Anterior cingulate cortex (tissue), 58 donors: ENCODE results near the gene FMNL2.
A peak's percentile ranks its signal among the peaks of the same experiment; 100 is the strongest.

Experiments
- DNase-seq, 58 donors: peaks; one replicate each; lab custom pipeline; 2025; lab: John Stamatoyannopoulos, UW

The FMNL2 gene

DNA sequence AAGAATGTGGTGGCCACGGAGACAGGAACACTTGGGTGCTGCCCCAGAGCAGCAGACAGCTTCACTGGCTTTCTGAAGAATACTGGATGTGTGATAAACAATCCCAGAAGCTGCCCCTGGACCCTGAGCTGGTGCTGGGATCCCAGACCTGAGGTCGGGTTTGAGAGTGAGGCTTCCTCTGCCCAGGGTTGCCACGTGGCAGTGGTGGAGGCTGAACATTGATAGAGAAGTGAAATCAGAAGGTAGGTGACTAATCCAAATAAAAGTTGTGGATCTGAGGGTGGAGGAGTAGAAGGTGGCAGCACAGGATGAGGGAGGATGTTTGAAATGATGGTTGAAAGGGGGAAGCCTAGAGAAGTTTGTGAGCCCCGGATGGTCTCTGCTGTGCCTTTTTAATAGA is 64.0 kb downstream of the FMNL2 start:
- no peak for DNase-seq

DNA sequence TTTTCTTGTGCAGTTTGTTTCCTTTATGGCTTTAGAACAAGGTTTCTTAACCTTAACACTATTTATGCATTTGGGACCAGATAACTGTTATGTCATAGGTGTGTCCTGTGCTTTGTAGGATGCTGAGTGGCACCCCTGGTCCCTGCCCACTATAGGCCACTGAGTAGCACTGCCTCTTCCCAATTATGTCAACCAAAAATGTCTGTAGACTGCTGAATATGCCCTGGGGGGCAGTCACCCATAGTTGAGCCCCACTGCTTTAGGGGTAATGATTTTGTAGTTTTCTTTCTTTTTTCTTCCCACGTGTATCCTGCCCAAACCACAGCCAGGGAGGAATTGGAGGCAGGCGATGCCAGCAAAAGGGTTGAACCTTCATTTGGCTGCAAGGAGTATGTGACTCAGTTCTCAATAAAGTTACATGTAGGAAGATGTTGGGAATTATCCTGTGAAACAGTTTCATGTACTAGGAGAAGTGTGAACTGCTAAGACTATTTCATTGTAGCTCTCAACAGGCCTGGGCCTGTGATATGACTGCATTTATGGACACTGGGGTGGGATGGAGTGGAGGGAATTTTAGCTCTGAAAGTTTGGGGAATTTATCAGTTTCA is 65.7 kb downstream of the FMNL2 start:
- peak in 2 of 58 donors; percentile 16 to 40 for DNase-seq

DNA sequence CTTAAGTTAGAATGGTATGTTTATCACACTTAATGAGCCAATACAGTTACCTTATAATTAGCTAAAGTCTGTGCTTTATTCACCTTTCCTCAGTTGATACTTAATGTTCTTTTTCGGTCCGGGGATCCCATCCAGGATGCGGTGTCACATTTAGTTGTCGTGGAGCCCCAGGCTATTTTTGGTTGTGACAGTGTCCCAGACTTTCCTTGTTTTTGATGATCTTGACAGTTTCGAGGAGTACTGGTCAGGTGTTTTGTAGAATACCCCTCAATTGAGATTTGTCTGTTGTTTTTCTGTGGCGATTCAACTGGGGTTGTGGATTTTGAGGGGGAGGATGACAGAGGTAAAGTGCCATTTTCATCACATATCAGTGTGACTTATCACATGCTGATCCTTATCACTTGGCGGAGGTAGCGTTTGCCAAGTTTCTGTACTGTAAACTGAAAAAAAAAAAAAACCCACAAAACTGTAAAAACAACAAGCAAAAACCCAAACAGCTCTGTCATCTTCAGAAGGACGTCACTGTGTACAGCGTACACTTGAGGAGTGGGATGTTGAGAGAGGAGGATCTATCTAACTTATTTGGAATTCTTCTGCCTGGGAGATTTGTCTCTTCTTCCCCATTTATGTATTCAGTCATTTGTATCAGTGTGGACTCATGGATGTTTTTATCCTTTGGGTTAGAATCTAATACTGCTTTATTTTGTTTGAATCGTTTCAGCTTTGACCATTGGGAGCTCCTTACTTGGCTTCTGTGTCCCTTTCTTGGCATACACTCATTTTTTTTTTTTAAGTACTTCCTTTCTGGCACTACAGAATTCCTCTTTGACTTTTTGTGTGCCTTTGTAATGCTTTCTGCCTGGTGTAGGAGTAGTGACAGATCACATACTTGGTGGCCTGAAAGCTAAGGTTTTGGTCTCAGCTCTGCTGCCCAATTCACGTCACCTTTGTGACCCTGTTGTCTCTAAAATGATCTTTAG is 68.1 kb downstream of the FMNL2 start:
- DNase-seq, result no peak

DNA sequence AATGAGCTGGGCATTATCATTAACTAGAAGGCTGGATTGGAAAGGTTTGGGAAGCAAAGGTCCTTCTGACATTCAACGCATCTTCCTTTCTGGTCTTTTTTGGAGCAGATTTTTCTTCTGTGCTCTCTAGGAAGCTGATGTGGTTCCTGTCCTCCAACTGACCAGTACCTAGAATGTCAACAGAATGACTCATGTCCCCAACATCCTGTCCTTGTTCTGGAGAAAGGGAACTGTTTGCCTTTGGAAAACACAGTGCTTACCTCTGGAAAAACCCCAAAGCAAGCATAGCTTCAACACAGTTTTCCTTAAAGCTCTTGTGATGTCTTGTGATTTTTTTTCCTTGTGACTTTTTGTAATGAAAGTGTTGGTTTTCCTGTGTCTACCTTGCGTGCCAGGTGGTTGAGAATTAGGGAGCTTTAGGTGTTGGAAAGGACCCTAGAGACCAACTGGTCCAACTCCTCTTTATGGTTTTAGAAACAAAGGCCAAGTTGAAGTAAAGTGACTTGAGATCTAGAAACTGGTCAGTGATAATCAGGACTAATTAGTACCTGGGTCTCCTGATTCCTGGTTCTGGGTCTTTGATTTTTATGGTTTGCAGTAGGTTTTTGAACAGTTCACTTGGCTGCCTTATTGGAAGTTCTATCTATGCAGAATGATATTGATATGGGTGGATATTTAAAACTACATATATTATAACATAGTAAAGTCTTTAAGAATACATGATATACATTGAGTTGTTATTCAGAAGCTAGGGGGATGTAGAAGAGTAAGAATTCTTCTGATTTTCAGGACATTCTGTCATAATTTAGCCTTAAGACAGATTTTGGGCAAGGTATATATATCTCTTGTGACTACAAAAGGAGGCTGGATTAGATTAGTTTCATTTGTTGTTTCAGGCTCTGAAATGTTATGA is 70.5 kb downstream of the FMNL2 start:
- DNase-seq, result no peak

DNA sequence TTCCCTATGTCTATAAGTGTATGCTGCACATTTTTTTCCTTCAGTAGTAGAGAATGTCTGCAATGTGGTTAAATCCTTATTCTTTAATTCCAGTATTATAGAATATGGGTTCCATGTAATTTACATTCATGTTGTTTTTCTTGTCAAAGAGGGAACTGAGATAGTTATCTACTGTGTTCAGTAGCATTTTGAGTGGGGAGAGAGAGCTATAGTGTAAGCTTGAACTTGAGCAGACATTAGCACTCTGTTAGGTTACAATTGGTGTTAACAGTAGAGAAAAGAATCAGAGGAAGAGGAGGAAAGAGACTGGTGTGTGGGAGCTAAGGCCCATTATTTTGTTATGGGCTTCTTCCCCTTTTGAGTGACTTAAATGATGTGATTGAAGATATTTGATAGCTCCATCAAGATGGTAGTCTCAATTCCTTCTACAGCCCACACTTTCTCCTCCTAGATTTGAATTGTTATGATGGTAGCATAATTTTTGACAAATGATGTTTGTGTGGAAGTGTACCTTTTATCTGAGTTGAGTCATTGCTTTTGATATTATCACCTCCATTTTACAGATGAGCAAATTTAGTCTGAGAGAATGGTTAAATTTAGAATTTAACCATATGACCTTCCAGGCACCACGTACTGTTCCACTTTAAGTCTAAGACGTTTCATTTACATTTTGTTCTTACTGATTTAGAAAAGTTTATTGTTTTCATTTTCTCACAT is 71.3 kb downstream of the FMNL2 start:
- DNase-seq, result no peak

DNA sequence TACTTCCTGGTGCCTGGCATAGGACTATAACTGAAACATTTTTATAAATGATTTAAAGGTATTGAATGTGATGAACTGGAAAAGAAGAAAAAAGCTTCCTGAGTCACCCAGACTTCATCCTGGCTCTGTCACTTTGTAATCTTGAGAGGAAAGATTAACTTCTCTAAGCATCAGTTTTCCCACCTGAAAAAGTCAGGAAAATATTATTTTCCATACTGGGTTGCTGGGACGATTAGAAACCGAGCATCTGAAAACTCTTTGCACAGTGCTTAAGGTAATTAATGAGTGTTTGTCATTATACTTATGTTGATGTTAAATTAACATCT is 71.8 kb downstream of the FMNL2 start:
- no peak for DNase-seq

DNA sequence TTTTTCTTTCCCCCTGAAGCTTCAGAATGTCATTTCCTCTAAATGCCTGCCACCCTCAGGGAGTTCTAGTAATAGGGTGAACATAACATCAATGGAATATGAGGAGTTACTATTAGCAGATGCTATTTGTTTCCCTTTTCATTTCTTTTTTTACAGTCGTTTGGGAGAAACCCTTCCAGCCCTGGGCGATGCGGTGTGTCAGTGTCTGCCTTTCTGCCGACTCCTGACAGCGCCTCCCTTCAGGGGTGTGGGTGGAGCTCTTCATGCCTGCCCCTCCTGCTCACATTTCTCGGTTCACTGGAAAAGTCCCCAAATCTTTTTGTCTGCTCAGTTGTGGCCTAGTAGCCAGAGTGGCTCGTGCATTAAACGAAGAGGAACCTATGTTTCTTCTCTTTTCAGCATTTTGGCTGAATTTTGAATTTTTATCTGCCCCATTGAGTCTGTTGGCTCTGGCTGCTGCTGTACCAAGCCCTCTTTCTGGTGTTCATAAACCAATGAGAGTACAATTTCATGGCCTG is 72.3 kb downstream of the FMNL2 start:
- peak in 40 of 58 donors; percentile 12 to 66 (median 36) for DNase-seq

DNA sequence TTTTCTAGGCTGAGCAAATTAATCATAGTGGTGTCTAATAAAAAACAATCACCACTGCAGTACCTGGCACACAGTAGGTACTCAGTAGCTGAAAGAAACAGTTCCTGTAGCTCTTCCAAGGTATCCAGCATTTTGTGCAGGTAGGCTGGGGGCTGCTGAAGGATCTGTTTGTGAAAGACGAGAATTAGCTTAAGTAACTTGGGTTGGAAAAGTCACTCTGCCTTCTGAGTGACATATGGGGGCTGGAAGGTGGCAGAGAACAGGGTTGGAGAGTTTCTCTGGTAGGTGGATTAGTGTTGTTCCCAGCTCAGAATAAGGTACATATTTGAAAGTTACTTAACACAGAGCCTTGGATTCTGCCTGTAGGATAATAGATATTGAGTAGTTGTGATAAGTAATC is 72.8 kb downstream of the FMNL2 start:
- no peak for DNase-seq

DNA sequence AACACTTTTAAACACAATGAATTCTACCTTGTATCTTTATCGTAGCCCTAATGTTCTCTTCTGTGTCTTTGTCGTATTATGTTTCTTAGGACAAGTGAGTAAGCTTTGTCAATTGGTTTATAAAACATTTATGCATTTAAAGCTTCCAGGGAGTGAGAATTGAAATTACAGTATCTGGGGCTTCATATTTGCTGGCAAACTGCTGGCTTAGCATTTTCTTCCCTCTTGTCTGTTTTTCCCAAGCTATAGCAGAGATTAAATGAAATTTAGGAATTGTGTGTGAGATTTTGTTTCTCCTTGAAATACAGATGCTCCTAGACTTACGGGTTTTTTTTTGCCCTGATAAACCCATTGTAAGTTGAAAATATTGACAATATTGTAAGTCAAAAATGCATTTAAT is 73.3 kb downstream of the FMNL2 start:
- DNase-seq, result no peak

DNA sequence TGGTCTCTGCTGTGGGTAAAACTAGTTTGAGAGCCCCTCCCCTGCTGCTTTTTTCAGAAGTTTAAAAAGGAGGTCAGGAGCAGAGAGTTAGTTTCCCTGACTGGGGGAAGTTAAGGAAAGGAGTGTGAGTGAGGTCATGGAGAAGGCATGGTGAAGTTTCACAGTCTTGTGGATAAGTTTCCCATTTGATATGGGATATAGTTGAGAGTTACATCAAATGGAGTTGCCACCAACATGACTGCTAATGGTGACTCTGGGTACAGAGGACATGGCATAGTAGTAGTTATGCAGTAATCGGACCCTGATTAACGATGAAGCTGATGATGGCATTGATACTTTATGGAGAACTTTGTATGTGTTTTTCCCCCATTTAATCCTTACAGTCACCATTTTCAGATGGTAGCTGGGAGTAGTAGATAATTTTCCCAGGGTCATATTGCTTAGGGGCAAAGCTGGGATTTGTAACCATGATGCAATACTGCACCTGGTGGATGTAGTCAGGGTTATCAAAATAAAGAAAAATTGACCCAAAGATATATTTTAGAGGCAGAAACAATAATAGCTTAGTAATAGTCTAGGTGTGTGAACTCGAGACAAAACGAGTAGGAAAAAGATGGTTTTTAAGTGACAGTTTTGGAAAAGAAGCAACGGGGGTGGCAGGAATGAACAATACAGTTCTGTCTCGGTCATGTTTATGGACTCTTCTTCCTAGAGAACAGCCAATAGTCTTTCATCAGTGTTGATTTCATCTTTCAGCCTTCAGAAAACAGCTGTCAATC is 74.6 kb downstream of the FMNL2 start:
- DNase-seq, result no peak

DNA sequence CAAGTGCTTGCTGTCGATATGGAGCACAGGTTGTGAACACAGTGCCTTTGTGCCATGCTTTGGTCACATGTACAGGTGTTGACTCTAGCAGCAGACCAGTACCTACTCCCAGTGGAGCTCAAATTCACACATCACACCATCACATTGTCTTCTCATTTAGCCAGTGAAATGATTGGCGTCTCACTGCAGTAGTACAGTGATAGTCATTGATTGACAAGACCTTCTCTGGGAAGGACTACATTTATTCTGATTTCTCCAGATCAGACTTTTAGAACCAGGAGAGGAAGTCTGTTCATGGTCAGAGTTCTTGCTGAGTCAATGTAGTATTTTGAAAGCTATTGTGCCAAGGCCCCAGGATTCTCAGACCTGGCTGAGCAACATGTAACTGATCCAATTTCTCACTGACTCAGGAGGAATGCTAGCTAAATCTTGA is 75.2 kb downstream of the FMNL2 start:
- DNase-seq, result peak in 1 of 58 donors; percentile 15

DNA sequence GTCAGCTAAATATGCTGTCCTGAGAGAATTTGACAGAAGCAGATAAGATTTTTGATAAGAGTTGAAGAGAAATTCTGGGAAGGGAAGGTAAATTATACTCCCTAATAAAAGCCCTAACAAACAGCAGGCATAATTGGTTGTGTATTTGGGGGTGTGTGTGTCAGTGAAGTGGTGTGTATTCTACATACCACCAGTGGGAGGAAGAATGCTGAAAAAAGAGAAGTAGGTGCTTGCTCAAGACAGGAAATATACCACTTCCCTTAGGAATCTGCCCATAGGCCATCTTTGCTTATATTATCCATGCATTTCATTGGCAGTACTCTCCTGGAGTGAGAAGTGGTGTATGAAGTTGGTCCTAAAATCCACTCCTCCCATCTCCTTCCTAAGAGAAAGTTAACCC is 76.2 kb downstream of the FMNL2 start:
- no peak for DNase-seq

DNA sequence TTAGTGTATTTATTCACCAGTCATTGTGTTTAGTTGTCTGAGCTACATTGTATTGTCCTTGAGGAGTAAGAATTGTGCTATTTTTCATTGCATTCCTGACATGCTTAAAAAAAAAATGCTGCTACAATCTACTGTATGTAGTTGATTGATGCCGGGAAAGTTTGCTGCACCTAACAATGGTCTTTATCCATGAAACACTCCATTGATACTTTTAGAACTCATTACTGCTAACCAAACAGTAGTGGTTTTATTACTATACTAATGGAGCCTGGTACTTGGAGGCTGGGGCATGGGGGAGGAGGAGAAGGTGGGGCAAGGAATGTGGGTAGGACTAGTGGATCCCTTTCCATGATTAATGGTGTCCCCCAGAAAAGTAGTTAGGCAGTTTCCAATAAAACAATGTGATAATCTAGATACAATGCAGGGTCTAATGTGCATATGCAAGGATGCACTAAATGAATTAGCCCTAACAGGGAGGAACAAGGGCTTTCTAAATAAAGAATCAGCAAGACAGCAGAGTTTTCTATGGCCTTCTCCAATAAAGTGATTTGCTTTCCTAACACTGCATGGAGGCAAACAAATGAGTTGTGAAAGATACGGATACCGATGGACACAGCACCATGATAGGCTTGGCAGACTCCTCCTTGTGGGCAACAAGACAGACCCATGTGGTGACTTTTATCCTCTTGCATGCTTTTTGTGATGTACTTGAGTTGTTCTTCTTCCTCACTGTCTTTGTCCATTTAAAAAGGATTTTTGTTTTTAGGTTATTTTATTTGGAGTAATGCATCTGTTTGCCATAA is 78.5 kb downstream of the FMNL2 start:
- DNase-seq, result peak in 4 of 58 donors; percentile 13 to 46 (median 26)

DNA sequence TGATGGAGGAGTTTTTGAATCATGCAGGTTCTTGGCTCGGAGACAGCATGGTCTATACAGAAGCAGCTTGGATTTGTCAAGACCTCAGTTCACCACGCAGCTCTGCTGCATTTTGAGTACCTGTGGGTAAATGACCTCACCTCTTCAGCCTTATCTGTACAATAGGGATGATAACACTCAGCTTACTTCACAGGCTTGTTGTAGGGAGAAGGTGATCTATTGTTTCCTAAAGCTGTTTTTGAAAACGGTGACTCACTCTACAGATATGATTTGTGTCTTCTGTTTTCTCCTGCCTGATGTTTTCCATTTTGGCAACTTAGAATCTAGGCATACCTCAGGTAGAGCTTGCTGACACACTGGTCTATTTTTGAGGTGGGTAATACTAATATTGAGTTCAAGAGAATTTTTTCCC is 80.3 kb downstream of the FMNL2 start:
- DNase-seq, result no peak

DNA sequence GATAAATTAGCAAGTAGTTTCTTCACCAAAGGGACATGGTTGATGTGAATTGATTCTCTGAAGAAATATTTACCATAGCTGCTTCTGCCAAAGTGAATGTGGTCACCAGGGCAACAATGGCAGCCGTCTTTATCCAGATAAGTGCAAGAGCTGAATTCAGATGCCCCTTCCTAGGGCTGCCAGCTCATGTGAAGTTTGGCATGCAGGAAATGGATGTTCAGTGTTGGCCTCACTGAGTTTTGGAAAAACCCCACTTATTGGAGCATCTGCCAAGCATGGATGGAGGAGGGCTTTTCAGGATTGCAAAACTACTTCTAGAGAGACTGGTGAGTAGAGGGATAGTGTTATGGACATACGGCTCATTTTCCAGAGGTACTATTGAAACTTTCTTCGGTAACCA is 80.8 kb downstream of the FMNL2 start:
- DNase-seq, result no peak

DNA sequence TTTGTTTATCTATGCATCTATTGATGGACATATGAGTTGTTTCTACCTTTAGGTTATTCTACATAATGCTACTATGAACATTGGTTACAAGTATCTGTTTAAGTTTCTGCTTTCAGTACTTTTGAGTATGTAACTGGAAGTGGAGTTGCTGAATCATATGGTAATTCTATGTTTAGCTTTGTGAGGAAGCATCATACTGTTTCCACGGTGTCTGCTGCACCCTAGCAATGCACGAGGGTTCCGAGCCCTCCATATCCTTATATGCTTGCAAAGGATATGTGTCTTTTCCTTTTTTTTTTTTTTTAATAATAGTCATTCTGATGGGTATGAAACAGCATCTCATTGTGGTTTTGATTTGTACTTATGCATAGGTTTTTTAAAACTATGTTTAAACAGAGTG is 83.7 kb downstream of the FMNL2 start:
- peak in 17 of 58 donors; percentile 13 to 74 (median 29) for DNase-seq

DNA sequence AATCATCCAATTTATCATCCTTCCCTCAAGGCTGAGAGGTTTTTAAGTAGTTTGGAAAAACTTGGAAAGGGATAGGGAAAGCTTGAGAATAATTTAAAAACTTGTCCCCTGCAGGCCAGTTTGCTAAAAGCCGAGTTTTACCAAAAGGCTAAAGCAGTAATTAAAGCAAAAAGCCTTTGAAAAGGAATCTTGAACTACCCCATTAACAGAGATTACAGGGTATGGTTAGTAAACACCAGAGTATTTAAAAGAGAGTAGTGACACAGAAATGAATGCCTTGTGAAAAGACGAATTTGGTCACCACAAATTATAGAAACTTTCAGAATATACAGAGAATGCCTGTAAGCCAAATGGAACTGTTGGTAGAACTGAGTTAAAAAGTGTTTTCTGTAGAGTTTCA is 85.0 kb downstream of the FMNL2 start:
- no peak for DNase-seq

DNA sequence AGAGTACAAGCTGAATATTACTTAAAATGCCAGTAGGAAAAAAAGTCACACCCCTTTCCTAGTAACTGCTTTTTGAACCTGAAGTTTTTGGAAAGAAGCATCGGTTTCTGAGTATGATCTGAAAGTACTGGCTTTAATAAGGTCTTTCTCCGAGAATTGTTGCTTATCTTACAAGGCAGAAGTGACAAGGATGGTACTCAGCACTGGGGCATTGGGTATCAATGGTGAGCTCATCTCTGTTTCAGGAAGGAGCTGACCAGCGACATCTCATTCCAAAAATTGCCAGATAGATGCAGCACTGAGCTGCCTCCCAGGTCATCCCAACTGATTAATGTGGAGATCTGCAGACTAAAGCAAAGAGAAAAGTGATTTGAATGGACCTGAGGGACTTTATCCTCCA is 85.4 kb downstream of the FMNL2 start:
- DNase-seq, result peak in 5 of 58 donors; percentile 22 to 36 (median 28)
